Measurements from ENCODE around the gene HYAL4. TPM values are rescaled to one million over a fixed set of nuclear protein-coding genes. Genes with fewer than 3 reads are reported as not detected.

HYAL4 gene
- total and polyA plus RNA-seq, 2 experiments from 2014 or later, result 0.07 TPM; not detected in 1

DNA sequence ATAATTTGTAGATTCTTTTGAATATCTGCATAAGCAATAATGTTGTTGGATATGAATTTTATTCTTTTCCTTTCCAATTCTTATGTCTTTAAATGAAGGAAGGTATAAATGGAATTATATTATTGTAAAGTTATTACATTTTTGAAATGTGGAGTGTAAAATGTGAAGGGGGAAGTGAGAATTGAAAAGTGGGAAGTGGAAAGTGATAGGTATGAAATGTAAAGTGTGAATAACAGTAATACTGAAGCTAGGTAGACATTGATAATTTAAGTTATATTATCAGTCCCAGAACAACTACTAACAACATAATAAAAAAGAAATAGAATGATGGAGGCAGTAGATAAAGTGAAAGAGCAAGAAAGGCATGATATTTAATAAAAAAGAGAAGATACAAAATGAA lies 39.7 kb upstream of the HYAL4 start:
- no peaks in the 10 kb centered on the region for H3K36me3 ChIP-seq (replicated peaks; ENCODE audit: insufficient read depth, low read depth)

DNA sequence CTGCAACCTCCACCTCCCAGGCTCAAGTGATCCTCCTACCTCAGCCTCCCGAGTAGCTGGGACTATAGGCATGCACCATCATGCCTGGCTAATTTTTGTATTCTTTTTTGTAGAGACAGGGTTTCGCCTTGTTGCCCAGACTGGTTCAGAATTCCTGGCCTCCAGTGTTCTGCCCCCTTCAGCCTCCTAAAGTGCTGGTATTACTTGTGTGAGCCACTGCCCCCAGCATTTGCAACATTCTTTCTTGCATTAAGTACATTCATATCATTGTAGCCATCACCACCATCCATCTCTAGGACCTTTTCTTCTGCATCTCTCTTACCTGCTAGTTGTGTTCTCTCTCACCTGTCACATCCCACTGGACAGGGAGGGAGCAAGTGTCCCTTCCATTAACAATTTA lies 35.5 kb upstream of the HYAL4 start:
- Histone ChIP-seq H3K9me3 (ENCODE audit: low read depth) (no peaks in the 10 kb centered on the region), H3K36me3 (replicated peaks; ENCODE audit: insufficient read depth, low read depth) (no peaks in the 10 kb centered on the region), H3K4me1 (ENCODE audit: insufficient read depth) (no peaks in the 10 kb centered on the region), H3K4me3 (no peak overlapping the region), H3K4me2 (no peak overlapping the region), H3K79me2 (no peaks in the 10 kb centered on the region), H4K20me1 (ENCODE audit: insufficient read depth, poor library complexity, severe bottlenecking) (no peaks in the 10 kb centered on the region), H3K27ac (no peak overlapping the region), H2AFZ (no peak overlapping the region), H3K9me2 (replicated peaks; ENCODE audit: insufficient read depth) (no peaks in the 10 kb centered on the region), H3K27me3 (no peaks in the 10 kb centered on the region)
- DNase-seq (ENCODE audit: low spot score), result no peak
- 87% methylated on average over 2 of the region's 2 CpGs for WGBS (ENCODE audit: low lambda C conversion rate, missing lambda C conversion rate)
- no peak for TF ChIP-seq EZH2 (IDR thresholded peaks at IDR 0.05; ENCODE audit: borderline replicate concordance)
- no peak for TF ChIP-seq EZH2phosphoT487 (IDR thresholded peaks at IDR 0.05; ENCODE audit: low read depth, severe bottlenecking, unreplicated experiment)
- TF ChIP-seq CTCF (IDR thresholded peaks at IDR 0.05; ENCODE audit: poor library complexity), result no peak

More for the DNA sequence above, 39.7 kb upstream of the HYAL4 start:
- H3K79me2 ChIP-seq, result no peaks in the 10 kb centered on the region
- no peak overlapping the region for H3K4me2 ChIP-seq
- no peaks in the 10 kb centered on the region for H3K4me1 ChIP-seq (ENCODE audit: insufficient read depth)
- no peaks in the 10 kb centered on the region for H3K9me2 ChIP-seq (replicated peaks; ENCODE audit: insufficient read depth)
- DNase-seq (ENCODE audit: low spot score), result no peak
- no peak overlapping the region for H3K4me3 ChIP-seq
- H3K27ac ChIP-seq, result no peak overlapping the region
- TF ChIP-seq EZH2 (IDR thresholded peaks at IDR 0.05; ENCODE audit: borderline replicate concordance) (no peak), EZH2phosphoT487 (IDR thresholded peaks at IDR 0.05; ENCODE audit: low read depth, severe bottlenecking, unreplicated experiment) (no peak), CTCF (IDR thresholded peaks at IDR 0.05; ENCODE audit: poor library complexity) (no peak)
- H3K9me3 ChIP-seq (ENCODE audit: low read depth), result no peaks in the 10 kb centered on the region
- H2AFZ ChIP-seq, result no peak overlapping the region
- H4K20me1 ChIP-seq (ENCODE audit: insufficient read depth, poor library complexity, severe bottlenecking), result no peaks in the 10 kb centered on the region
- no peaks in the 10 kb centered on the region for H3K27me3 ChIP-seq

DNA sequence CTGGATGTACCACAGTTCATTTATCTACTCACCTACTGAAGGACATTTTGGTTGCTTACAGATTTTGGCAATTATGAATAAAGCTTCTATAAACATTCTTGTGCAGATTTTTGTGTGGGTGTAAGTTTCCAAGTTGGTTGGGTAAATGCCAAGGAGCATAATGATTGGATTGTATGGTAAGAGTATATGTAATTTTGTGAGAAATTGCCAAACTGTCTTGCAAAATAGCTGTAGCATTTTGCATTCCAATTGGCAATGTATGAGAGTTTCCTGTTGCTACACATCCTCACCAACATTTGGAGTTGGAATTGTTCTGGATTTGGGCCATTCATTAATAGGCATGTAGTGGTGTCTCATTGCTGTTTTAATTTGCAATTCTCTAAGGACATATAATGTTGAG lies 33.9 kb upstream of the HYAL4 start:
- H3K4me1 ChIP-seq (ENCODE audit: insufficient read depth), result no peaks in the 10 kb centered on the region
- H2AFZ ChIP-seq, result no peak overlapping the region
- H3K79me2 ChIP-seq, result no peaks in the 10 kb centered on the region
- H4K20me1 ChIP-seq (ENCODE audit: insufficient read depth, poor library complexity, severe bottlenecking), result no peaks in the 10 kb centered on the region
- TF ChIP-seq CTCF (IDR thresholded peaks at IDR 0.05; ENCODE audit: poor library complexity), result no peak
- TF ChIP-seq EZH2phosphoT487 (IDR thresholded peaks at IDR 0.05; ENCODE audit: low read depth, severe bottlenecking, unreplicated experiment), result no peak
- no peak for TF ChIP-seq EZH2 (IDR thresholded peaks at IDR 0.05; ENCODE audit: borderline replicate concordance)
- no peaks in the 10 kb centered on the region for H3K9me3 ChIP-seq (ENCODE audit: low read depth)
- no peak overlapping the region for H3K27ac ChIP-seq
- H3K4me3 ChIP-seq, result no peak overlapping the region
- no peaks in the 10 kb centered on the region for H3K27me3 ChIP-seq
- DNase-seq (ENCODE audit: low spot score), result no peak
- H3K4me2 ChIP-seq, result no peak overlapping the region
- H3K36me3 ChIP-seq (replicated peaks; ENCODE audit: insufficient read depth, low read depth), result no peaks in the 10 kb centered on the region
- H3K9me2 ChIP-seq (replicated peaks; ENCODE audit: insufficient read depth), result no peaks in the 10 kb centered on the region

DNA sequence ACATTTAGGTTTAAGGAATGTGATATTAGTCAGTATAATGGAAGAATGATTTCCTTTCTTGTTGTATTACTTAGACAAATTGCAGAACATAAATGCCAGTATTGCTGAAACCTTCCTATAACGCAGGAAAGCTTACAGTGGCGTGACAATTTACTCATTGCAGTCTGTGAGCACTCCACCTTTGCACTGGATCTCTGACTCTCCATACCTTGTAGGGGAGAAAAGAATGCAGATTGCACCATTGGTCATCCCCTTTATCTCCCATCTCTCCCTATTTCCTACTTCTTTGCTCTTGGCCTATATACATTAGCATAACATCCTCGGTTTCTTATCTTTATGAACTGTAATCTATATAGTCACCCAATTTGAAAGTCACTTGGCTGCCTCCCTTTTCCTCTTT lies 28.1 kb upstream of the HYAL4 start:
- Histone ChIP-seq H3K79me2 (no peaks in the 10 kb centered on the region), H3K27me3 (no peaks in the 10 kb centered on the region), H3K9me3 (ENCODE audit: low read depth) (no peaks in the 10 kb centered on the region), H3K4me1 (ENCODE audit: insufficient read depth) (no peaks in the 10 kb centered on the region), H3K9me2 (replicated peaks; ENCODE audit: insufficient read depth) (no peaks in the 10 kb centered on the region), H3K4me3 (no peak overlapping the region), H4K20me1 (ENCODE audit: insufficient read depth, poor library complexity, severe bottlenecking) (no peaks in the 10 kb centered on the region), H3K27ac (peak overlapping the region; percentile 56), H2AFZ (no peak overlapping the region), H3K4me2 (no peak overlapping the region), H3K36me3 (replicated peaks; ENCODE audit: insufficient read depth, low read depth) (no peaks in the 10 kb centered on the region)
- 49% methylated on average over 3 of the region's 3 CpGs for WGBS (ENCODE audit: low lambda C conversion rate, missing lambda C conversion rate)
- TF ChIP-seq EZH2phosphoT487 (IDR thresholded peaks at IDR 0.05; ENCODE audit: low read depth, severe bottlenecking, unreplicated experiment) (no peak), CTCF (IDR thresholded peaks at IDR 0.05; ENCODE audit: poor library complexity) (no peak), EZH2 (IDR thresholded peaks at IDR 0.05; ENCODE audit: borderline replicate concordance) (no peak)
- peak; percentile 32 for DNase-seq (ENCODE audit: low spot score)

All from hepatocyte (in vitro differentiated cells).